Sciatic nerve (tissue), 2 donors: ENCODE data around the gene PRSS48. TPM values are rescaled to one million over a fixed set of nuclear protein-coding genes. Genes with fewer than 3 reads are reported as not detected.
A peak's percentile ranks its signal among the peaks of the same experiment; 100 is the strongest.

ENCODE experiments used
- ATAC-seq: fragments of 200-7000 bp; cut with Tn5 transposase; one replicate; pipeline ENCODE4 v1.9.1; 2020; ENCODE audit warnings: mild to moderate bottlenecking, moderate library complexity
- DNase-seq: peaks from one replicate; pipeline ENCODE4 v3.0.0-alpha.2; 2020; ENCODE audit warnings: low spot score
- intact Hi-C: fragments of 100-400 bp; cut with DNase I; formaldehyde crosslinking; loops from one replicate; pipeline ENCODE4 v1.14.2; 2022
- total RNA-seq: library from RNA; stranded (reverse); fragmentation: NEBNext Ultra II Directional; extraction: Animal tissue kit (Norgen Biotek cat#: 25700); gene quantifications from one replicate; pipeline ENCODE4 v1.2.1, GENCODE V29; 2021
- donor health status: DM: no; HTN: no; CAD: no.
- donor health status: DM: no; HTN: no; CAD: no.

Gene PRSS48
- total RNA-seq, 1 donor from 2014 or later: not detected

GRCh38 chr4:151340751-151341385, 63.9 kb downstream of the PRSS48 start:
- intact Hi-C loops: no loop called here
- ATAC-seq (peak; percentile 13), DNase-seq (no peak)

Other genes starting within 250 kb of the PRSS48 start
- 1,451 TPM for gene RPS3A, start 177.5 kb upstream of the PRSS48 start, total RNA-seq
- 155 TPM for gene SH3D19, start 48.4 kb downstream of the PRSS48 start, total RNA-seq
- 15.3 TPM for gene FHIP1A, start 132.0 kb downstream of the PRSS48 start, total RNA-seq